Central memory CD8-positive, alpha-beta T cell (primary cell): ENCODE results near the gene NEIL1.
"Not testable (repeated sequence)": the region's sequence is repeated elsewhere in the genome, so short reads cannot be mapped to it uniquely, and the experiment has no call there.

Experiments used
- ATAC-seq: fragments of 150-1000 bp; cut with Tn5 transposase; replicated peaks from 2 replicates; pipeline ENCODE4 v1.10.0; 2022; ENCODE audit warnings: mild to moderate bottlenecking, moderate FRiP score, moderate number of reproducible peaks; ENCODE audit not compliant: poor library complexity, severe bottlenecking; ENCODE audit errors: extremely low read depth
- DNase-seq, 2 donors: peaks; one replicate each; pipeline ENCODE4 v3.0.0; 2021; ENCODE audit warnings: low spot score in 2 of 2
- H3K27ac Mint-ChIP-seq: one replicate; pipeline ENCODE4 v1.8.0; 2022; ENCODE audit warnings: low read depth, mild to moderate bottlenecking, moderate library complexity, mixed read lengths
- H3K27me3 Mint-ChIP-seq: one replicate; pipeline ENCODE4 v1.8.0; 2022; ENCODE audit warnings: mixed read lengths
- H3K36me3 Mint-ChIP-seq: one replicate; pipeline ENCODE4 v1.8.0; 2022; ENCODE audit warnings: mild to moderate bottlenecking, moderate library complexity, mixed read lengths; ENCODE audit not compliant: insufficient read depth
- H3K4me1 Mint-ChIP-seq: one replicate; pipeline ENCODE4 v1.8.0; 2022; ENCODE audit warnings: mixed read lengths
- H3K4me3 Mint-ChIP-seq: one replicate; pipeline ENCODE4 v1.8.0; 2022; ENCODE audit warnings: mild to moderate bottlenecking, moderate library complexity, mixed read lengths
- H3K9me3 Mint-ChIP-seq: one replicate; pipeline ENCODE4 v1.8.0; 2022; ENCODE audit warnings: mixed read lengths

The NEIL1 gene

GRCh38 chr15:75363786-75364185 lies 16.9 kb downstream of the NEIL1 start:
- Mint-ChIP-seq H3K36me3 (peaks cover 30% of the 10 kb centered on the region), H3K27me3 (no peaks in the 10 kb centered on the region), H3K27ac (peak overlapping the region; percentile 38), H3K9me3 (no peaks in the 10 kb centered on the region), H3K4me3 (no peak overlapping the region), H3K4me1 (peaks cover 22% of the 10 kb centered on the region)
- DNase-seq (no peak), ATAC-seq (no peak)

GRCh38 chr15:75364881-75365280 lies 18.0 kb downstream of the NEIL1 start:
- Mint-ChIP-seq H3K4me3 (no peak overlapping the region), H3K9me3 (no peaks in the 10 kb centered on the region), H3K36me3 (peaks cover 29% of the 10 kb centered on the region), H3K27me3 (no peaks in the 10 kb centered on the region), H3K4me1 (peaks cover 33% of the 10 kb centered on the region), H3K27ac (no peak overlapping the region)
- DNase-seq, result no peak
- ATAC-seq, result no peak

- H3K9me3 Mint-ChIP-seq, result no peaks in the 10 kb centered on the region
- no peaks in the 10 kb centered on the region for H3K27me3 Mint-ChIP-seq
- H3K27ac Mint-ChIP-seq, result no peak overlapping the region
- peaks cover 30% of the 10 kb centered on the region for H3K4me1 Mint-ChIP-seq
- H3K36me3 Mint-ChIP-seq, result peaks cover 31% of the 10 kb centered on the region
- H3K4me3 Mint-ChIP-seq, result no peak overlapping the region
- ATAC-seq, result no peak
- DNase-seq, result no peak
Measured at GRCh38 chr15:75366163-75366562, 19.3 kb downstream of the NEIL1 start.

DNA sequence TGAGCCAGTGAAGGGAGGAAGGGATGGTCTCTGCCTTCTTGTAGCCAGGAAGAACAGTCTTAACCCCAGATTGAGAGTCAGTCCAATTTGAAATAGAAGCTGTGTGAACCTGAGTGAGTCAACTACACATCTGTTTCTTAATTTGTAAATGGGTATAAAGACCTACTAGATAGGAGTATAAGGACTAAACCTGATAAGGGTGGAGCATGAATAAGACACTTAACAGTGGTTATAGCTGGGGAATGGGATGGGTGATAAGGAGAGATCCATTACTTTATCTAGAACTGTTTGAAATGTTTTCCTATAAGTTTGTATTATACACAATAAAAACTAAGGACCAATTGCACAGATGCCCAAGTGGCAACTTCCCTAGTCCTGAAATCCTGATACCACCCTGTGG lies 20.2 kb downstream of the NEIL1 start:
- no peak for ATAC-seq
- peak overlapping the region; percentile 86 for H3K4me3 Mint-ChIP-seq
- no peaks in the 10 kb centered on the region for H3K9me3 Mint-ChIP-seq
- no peaks in the 10 kb centered on the region for H3K27me3 Mint-ChIP-seq
- no peak for DNase-seq
- peaks cover 38% of the 10 kb centered on the region for H3K36me3 Mint-ChIP-seq
- H3K27ac Mint-ChIP-seq, result peak overlapping the region; percentile 91
- peaks cover 30% of the 10 kb centered on the region for H3K4me1 Mint-ChIP-seq

DNA sequence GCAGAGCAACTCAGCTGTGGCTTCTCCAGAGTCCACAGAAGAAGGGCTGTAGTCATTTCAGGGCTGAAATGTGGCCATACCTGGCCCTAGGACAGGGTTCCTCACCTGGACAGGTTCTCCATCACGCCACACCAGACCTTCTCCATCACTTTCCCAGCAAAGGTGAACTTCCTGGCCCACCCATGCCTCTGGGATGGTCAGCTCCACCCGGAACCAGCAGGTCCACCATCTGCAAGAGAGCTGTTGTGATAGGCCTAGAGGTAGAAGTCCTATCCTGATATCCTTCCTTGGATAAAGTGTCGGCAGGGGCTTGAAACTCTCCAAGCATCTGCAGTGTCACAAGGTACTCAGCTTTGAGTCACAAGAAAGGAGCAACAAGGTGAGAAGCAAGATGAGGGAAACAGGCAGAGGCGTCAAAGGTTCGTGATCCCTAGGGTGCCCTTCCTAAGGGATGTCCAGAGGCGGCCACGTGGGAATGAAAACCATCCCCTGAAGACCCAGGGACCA lies 20.6 kb downstream of the NEIL1 start:
- no peak for DNase-seq
- peak overlapping the region; percentile 86 for H3K4me3 Mint-ChIP-seq
- peaks cover 42% of the 10 kb centered on the region for H3K36me3 Mint-ChIP-seq
- no peaks in the 10 kb centered on the region for H3K9me3 Mint-ChIP-seq
- H3K27ac Mint-ChIP-seq, result peak overlapping the region; percentile 91
- ATAC-seq, result no peak
- peaks cover 30% of the 10 kb centered on the region for H3K4me1 Mint-ChIP-seq
- H3K27me3 Mint-ChIP-seq, result no peaks in the 10 kb centered on the region

GRCh38 chr15:75367913-75368688 lies 21.3 kb downstream of the NEIL1 start, which contains the start of gene MAN2C1:
MAN2C1 (minus strand) TSS chr15:75368607; CDS start chr15:75368583, 24 bp downstream.
- peak; percentile 74 to 83 for DNase-seq
- peak; percentile 94 for ATAC-seq
- H3K4me1 Mint-ChIP-seq, result peaks cover 30% of the 10 kb centered on the region
- H3K27ac Mint-ChIP-seq, result peak within 1 kb of the TSS; percentile 91
- no peaks in the 10 kb centered on the region for H3K27me3 Mint-ChIP-seq
- peaks cover 48% of the 10 kb centered on the region for H3K36me3 Mint-ChIP-seq
- no peaks in the 10 kb centered on the region for H3K9me3 Mint-ChIP-seq
- peak within 1 kb of the TSS; percentile 86 for H3K4me3 Mint-ChIP-seq

- ATAC-seq, result peak; percentile 18
- Mint-ChIP-seq H3K9me3 (no peaks in the 10 kb centered on the region), H3K27me3 (no peaks in the 10 kb centered on the region), H3K27ac (peak overlapping the region; percentile 91), H3K36me3 (peaks cover 45% of the 10 kb centered on the region), H3K4me3 (peak overlapping the region; percentile 86), H3K4me1 (peaks cover 30% of the 10 kb centered on the region)
- DNase-seq, result no peak
Measured at GRCh38 chr15:75368689-75369239, 21.9 kb downstream of the NEIL1 start.

GRCh38 chr15:75369897-75370581 lies 23.2 kb downstream of the NEIL1 start:
- peaks cover 43% of the 10 kb centered on the region for H3K36me3 Mint-ChIP-seq
- ATAC-seq, result no peak
- H3K9me3 Mint-ChIP-seq, result no peaks in the 10 kb centered on the region

DNA sequence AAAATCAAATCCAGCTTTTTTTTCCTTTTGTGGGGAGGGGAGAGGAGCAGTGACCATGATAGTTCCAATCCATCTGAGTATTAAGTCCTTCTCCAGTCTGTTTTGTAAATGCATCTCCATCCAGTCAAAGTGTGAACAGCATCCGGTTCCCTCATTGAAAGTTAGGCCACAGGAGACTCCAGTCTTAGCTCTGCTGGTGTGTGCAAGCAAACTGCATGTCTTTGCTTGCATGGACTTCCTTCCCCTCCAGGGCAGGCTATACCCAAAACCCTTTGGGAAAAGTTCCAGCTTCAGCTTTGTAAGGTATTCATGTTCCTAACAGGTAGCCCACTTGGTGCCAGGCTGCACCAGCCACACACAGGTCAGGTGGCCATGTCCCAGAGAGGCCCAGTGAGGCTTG lies 24.6 kb downstream of the NEIL1 start:
- Mint-ChIP-seq H3K9me3 (no peaks in the 10 kb centered on the region), H3K36me3 (peaks cover 50% of the 10 kb centered on the region), H3K27me3 (no peaks in the 10 kb centered on the region), H3K4me1 (peaks cover 28% of the 10 kb centered on the region), H3K27ac (no peak overlapping the region), H3K4me3 (no peak overlapping the region)
- DNase-seq (no peak), ATAC-seq (no peak)

More at GRCh38 chr15:75369897-75370581, 23.2 kb downstream of the NEIL1 start:
- Mint-ChIP-seq H3K27ac (peak overlapping the region; percentile 32), H3K27me3 (no peaks in the 10 kb centered on the region), H3K4me1 (peaks cover 28% of the 10 kb centered on the region), H3K4me3 (peak overlapping the region; percentile 86)
- DNase-seq, result no peak

DNA sequence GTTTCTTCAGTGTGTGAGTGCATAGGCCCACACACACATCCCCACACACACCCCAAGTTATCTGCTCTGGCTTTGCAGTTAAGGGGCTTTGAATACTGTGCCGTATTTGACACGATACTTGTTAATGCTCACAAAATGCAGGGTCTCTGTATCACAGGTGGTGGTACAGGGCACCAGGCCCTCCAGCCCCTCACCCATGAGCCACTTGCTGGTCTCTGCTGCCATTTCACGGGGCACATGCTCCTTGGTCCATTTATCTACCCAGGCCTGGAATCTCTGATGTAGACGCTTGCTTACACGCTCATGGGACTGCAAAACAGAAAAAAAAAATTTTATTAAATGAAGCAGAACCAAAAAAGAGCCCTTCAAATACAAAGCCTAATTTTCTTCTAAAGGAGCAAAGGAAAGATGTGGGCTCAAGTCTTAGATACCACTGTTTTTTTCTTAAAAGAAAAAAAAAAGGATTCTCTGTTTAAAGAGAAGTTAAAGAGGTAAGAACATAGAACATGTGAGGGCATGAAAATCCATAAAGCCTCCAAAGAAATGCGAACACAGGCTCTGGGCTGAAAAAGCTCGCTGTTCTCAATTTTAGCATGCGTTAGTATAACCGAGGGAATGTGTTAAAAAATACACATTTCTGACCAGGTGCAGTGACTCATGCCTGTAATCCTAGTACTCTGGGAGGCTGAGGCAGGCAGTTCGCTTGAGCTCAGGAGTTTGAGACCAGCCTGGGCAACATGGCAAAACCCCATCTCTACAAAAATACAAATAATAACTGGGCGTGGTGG lies 25.3 kb downstream of the NEIL1 start:
- ATAC-seq (no peak), DNase-seq (no peak)
- Mint-ChIP-seq H3K4me1 (peaks cover 24% of the 10 kb centered on the region), H3K9me3 (no peaks in the 10 kb centered on the region), H3K27me3 (no peaks in the 10 kb centered on the region), H3K4me3 (no peak overlapping the region), H3K36me3 (peaks cover 51% of the 10 kb centered on the region), H3K27ac (no peak overlapping the region)

GRCh38 chr15:75380773-75381172 lies 33.9 kb downstream of the NEIL1 start:
- Mint-ChIP-seq H3K36me3 (peaks cover 75% of the 10 kb centered on the region), H3K4me1 (peaks cover 3% of the 10 kb centered on the region), H3K27ac (no peak overlapping the region), H3K4me3 (no peak overlapping the region), H3K27me3 (no peaks in the 10 kb centered on the region), H3K9me3 (no peaks in the 10 kb centered on the region)
- DNase-seq, result no peak
- no peak for ATAC-seq

DNA sequence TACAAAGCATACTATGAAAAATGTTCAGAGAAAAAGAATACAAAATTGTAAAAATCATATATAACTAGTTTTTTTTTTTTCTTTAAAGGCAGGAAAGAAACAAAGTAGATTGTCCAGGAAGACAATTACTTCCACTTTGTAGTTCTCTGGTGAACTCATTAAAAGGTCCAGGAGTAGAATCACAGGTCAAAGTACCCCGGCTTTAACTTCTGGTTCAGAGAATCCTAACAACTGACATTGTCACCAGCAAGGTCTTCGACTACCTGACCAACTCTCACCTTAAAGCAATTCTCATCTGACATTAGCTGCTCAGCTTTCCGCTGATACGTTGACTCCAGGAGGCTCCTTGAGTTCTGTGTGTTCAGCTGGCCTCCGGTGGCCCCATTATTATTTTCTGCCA lies 37.1 kb downstream of the NEIL1 start:
- DNase-seq, H3K9me3 Mint-ChIP-seq, H3K27me3 Mint-ChIP-seq, ATAC-seq, H3K27ac Mint-ChIP-seq, H3K4me3 Mint-ChIP-seq: not testable (repeated sequence)
- peaks cover 78% of the 10 kb centered on the region for H3K36me3 Mint-ChIP-seq
- H3K4me1 Mint-ChIP-seq, result peaks cover 10% of the 10 kb centered on the region
